HG03175 (cell line): ENCODE results near the gene TMEM203.

ENCODE experiments used
- ATAC-seq: cut with Tn5 transposase; IDR thresholded peaks from one replicate; pipeline ENCODE4 v1.9.1; 2021; ENCODE audit warnings: mild to moderate bottlenecking, moderate library complexity; ENCODE audit not compliant: unreplicated experiment

Gene TMEM203

GRCh38 chr9:137182836-137183235 is 22.6 kb downstream of the TMEM203 start:
- no peak for ATAC-seq

- ATAC-seq, result no peak
These were observed 23.8 kb downstream of the TMEM203 start for GRCh38 chr9:137181680-137182079.

GRCh38 chr9:137180491-137180890 is 25.0 kb downstream of the TMEM203 start:
- no peak for ATAC-seq

- no peak for ATAC-seq
These were observed 25.7 kb downstream of the TMEM203 start for GRCh38 chr9:137179761-137180160.

GRCh38 chr9:137178939-137179630 is 26.4 kb downstream of the TMEM203 start:
- no peak for ATAC-seq

- no peak for ATAC-seq
These were observed 27.1 kb downstream of the TMEM203 start for GRCh38 chr9:137178201-137178938.

- no peak for ATAC-seq
These were observed 28.9 kb downstream of the TMEM203 start for GRCh38 chr9:137176302-137177182.

- no peak for ATAC-seq
These were observed 30.0 kb downstream of the TMEM203 start for GRCh38 chr9:137175345-137175961.

- ATAC-seq, result no peak
These were observed 30.6 kb downstream of the TMEM203 start for GRCh38 chr9:137174722-137175293.

GRCh38 chr9:137173796-137174664 is 31.4 kb downstream of the TMEM203 start:
- no peak for ATAC-seq

- no peak for ATAC-seq
These were observed 32.3 kb downstream of the TMEM203 start for GRCh38 chr9:137172901-137173795.

- no peak for ATAC-seq
These were observed 34.1 kb downstream of the TMEM203 start for GRCh38 chr9:137171149-137171900.

- ATAC-seq, result no peak
These were observed 34.8 kb downstream of the TMEM203 start for GRCh38 chr9:137170486-137171148.

GRCh38 chr9:137169896-137170358 is 35.5 kb downstream of the TMEM203 start, which contains the start of gene LRRC26:
Gene LRRC26, minus strand, starts transcription at chr9:137170051. Its CDS starts 108 bp downstream, at chr9:137169943.
- no peak for ATAC-seq

GRCh38 chr9:137168904-137169856 is 36.3 kb downstream of the TMEM203 start:
- no peak for ATAC-seq

GRCh38 chr9:137168573-137168903 is 36.9 kb downstream of the TMEM203 start:
- no peak for ATAC-seq
